Fibroblast of pulmonary artery (primary cell): ENCODE data around the gene DSE.
A peak's percentile ranks its signal among the peaks of the same experiment; 100 is the strongest.

ENCODE experiments used
- DNase-seq: peaks from one replicate; pipeline ENCODE4 v3.0.0-alpha.2; 2010; ENCODE audit warnings: low read depth
- H3K4me3 ChIP-seq: replicated peaks from 2 replicates; pipeline ENCODE4 v1.5.1; 2011; ENCODE audit warnings: low read depth, mild to moderate bottlenecking, control low read depth, low read length, moderate library complexity
- TF ChIP-seq, protein P1 (sequence below): IDR thresholded peaks from 2 replicates; pipeline ENCODE4 v1.5.1; 2011; ENCODE audit warnings: mild to moderate bottlenecking, control low read depth, low read length, inconsistent platforms; ENCODE audit errors: missing control alignments

The DSE gene

GRCh38 chr6:116351101-116351500 is 19.6 kb upstream of the DSE start:
- no peak overlapping the region for H3K4me3 ChIP-seq
- TF ChIP-seq, protein P1, sequence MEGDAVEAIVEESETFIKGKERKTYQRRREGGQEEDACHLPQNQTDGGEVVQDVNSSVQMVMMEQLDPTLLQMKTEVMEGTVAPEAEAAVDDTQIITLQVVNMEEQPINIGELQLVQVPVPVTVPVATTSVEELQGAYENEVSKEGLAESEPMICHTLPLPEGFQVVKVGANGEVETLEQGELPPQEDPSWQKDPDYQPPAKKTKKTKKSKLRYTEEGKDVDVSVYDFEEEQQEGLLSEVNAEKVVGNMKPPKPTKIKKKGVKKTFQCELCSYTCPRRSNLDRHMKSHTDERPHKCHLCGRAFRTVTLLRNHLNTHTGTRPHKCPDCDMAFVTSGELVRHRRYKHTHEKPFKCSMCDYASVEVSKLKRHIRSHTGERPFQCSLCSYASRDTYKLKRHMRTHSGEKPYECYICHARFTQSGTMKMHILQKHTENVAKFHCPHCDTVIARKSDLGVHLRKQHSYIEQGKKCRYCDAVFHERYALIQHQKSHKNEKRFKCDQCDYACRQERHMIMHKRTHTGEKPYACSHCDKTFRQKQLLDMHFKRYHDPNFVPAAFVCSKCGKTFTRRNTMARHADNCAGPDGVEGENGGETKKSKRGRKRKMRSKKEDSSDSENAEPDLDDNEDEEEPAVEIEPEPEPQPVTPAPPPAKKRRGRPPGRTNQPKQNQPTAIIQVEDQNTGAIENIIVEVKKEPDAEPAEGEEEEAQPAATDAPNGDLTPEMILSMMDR: no peak
- no peak for DNase-seq

GRCh38 chr6:116352515-116353471 is 18.0 kb upstream of the DSE start:
- TF ChIP-seq, protein P1: no peak
- DNase-seq: peak; percentile 42
- H3K4me3 ChIP-seq: no peak overlapping the region

DNA sequence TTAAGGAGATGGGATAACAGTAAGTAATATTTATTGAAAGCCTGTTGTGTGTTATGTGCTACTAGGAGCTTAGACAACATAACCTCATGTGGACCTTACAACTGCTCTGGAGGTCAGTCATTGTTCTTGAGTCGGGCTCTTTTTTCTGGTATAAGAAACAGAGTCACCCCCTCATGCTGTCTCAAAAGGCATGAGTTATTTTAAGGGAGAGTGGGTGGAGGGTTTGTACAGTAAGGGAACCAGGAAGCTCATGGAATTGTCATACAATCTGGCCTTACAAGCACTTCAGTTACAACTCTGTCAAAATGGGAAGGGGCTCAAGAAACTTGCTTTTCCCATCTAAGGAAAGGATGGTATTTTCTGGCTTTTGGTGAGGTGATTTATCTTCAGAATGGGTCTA is 16.5 kb upstream of the DSE start:
- H3K4me3 ChIP-seq: no peak overlapping the region
- no peak for DNase-seq
- TF ChIP-seq, protein P1: no peak

DNA sequence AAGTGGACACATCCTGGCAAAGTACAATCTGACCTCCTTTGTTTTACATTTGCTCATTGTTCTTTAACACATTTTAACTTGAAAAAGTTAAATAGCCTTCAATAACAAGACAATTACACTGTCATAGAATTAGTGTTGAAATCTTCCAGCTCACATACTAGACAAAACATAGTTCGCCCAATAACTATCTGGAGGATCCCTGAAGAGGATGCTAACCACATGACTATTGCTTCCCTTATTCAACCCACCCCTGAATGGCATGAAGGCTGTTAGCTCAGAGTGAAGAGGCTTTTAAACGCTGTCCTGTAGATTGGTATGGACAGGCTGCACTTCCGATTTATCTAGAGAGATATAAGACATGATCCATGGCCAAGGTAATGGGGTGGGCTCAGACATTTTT is 15.0 kb upstream of the DSE start:
- H3K4me3 ChIP-seq: no peak overlapping the region
- no peak for DNase-seq
- TF ChIP-seq, protein P1: no peak

DNA sequence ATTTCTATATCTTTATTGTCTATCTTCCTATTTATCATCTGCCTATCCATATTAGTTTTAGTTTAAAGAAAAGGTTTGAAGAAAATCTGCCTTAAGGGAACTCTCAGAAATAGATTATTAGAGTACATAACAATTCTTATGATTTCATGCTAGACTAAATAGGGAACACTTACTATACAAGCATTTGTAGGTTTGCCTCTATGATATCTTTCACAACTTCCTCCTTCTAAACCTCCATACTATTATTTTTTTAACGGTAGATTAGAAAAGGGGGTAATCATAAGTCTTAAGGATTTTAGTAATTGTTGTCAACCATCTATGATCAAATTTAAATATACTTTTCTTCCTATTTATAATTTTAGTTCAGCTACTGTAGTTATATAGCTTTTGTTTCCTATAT is 11.6 kb upstream of the DSE start:
- no peak for DNase-seq
- no peak overlapping the region for H3K4me3 ChIP-seq
- TF ChIP-seq, protein P1: no peak

- H3K4me3 ChIP-seq: no peak overlapping the region
- DNase-seq: no peak
- TF ChIP-seq, protein P1: no peak
These were observed 10.9 kb upstream of the DSE start for GRCh38 chr6:116359835-116360234.

GRCh38 chr6:116362276-116362675 is 8.5 kb upstream of the DSE start:
- TF ChIP-seq, protein P1: no peak
- no peak overlapping the region for H3K4me3 ChIP-seq
- no peak for DNase-seq
